ENCODE data around the gene CDC73. TPM values are rescaled to one million over a fixed set of nuclear protein-coding genes. Genes with fewer than 3 reads are reported as not detected.

The CDC73 gene
- total and polyA plus RNA-seq, 2 donors (not counting 3 experiments of a cell fraction or from before 2014, with no cell fraction given): 9.9 to 55.8 TPM

- intact Hi-C loops (cut with micrococcal nuclease) (no loop called here), dilution Hi-C loops (cut with MboI; ENCODE audit: extremely low pct_ligation_motif_present, low sequenced_read_pairs) (no loop called here)
- no peak overlapping the region for H3K4me3 ChIP-seq (replicated peaks in 1 of 3; ENCODE audit: insufficient read depth in 1 of 3, low read depth in 1 of 3, low read length in 3 of 3)
- no peaks in the 10 kb centered on the region for H3K27me3 ChIP-seq (ENCODE audit: control insufficient read depth in 2 of 2, insufficient read depth in 2 of 2, low read length in 2 of 2)
- TF ChIP-seq POLR2AphosphoS5 (IDR thresholded peaks at IDR 0.05; ENCODE audit: insufficient read depth, low read depth, low read length) (no peak), GATA2 (IDR thresholded peaks at IDR 0.05; ENCODE audit: insufficient read depth, insufficient read length, low read depth, low read length) (no peak), MYC (IDR thresholded peaks at IDR 0.05; ENCODE audit: low read depth, low read length) (no peak), JUN (IDR thresholded peaks at IDR 0.05; ENCODE audit: borderline replicate concordance, insufficient read depth, insufficient read length, low read depth) (no peak), EZH2 (IDR thresholded peaks at IDR 0.05; ENCODE audit: borderline replicate concordance, low read depth, low read length, severe bottlenecking) (no peak), POLR2A (IDR thresholded peaks at IDR 0.05; ENCODE audit: low read depth, low read length) (no peak), FOS (IDR thresholded peaks at IDR 0.05; ENCODE audit: borderline replicate concordance, insufficient read depth, low read length) (no peak)
- TF ChIP-seq, protein P1, sequence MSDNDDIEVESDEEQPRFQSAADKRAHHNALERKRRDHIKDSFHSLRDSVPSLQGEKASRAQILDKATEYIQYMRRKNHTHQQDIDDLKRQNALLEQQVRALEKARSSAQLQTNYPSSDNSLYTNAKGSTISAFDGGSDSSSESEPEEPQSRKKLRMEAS (IDR thresholded peaks at IDR 0.05; ENCODE audit: insufficient read depth, insufficient read length): no peak
- TF ChIP-seq, protein P2, sequence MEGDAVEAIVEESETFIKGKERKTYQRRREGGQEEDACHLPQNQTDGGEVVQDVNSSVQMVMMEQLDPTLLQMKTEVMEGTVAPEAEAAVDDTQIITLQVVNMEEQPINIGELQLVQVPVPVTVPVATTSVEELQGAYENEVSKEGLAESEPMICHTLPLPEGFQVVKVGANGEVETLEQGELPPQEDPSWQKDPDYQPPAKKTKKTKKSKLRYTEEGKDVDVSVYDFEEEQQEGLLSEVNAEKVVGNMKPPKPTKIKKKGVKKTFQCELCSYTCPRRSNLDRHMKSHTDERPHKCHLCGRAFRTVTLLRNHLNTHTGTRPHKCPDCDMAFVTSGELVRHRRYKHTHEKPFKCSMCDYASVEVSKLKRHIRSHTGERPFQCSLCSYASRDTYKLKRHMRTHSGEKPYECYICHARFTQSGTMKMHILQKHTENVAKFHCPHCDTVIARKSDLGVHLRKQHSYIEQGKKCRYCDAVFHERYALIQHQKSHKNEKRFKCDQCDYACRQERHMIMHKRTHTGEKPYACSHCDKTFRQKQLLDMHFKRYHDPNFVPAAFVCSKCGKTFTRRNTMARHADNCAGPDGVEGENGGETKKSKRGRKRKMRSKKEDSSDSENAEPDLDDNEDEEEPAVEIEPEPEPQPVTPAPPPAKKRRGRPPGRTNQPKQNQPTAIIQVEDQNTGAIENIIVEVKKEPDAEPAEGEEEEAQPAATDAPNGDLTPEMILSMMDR (IDR thresholded peaks at IDR 0.05; ENCODE audit: extremely low read depth in 1 of 2, insufficient read depth in 1 of 2, low read depth in 1 of 2, low read length in 2 of 2): no peak
- H2AFZ ChIP-seq (ENCODE audit: low read depth, low read length): no peak overlapping the region
- DNase-seq (ENCODE audit: low read depth, low spot score) (no peak), FAIRE-seq (no peak)
- no TSS peak for BruUV-seq (replicated peaks)
- H4K20me1 ChIP-seq (replicated peaks; ENCODE audit: control insufficient read depth, extremely low read depth, insufficient read depth, low read length): no peaks in the 10 kb centered on the region
- ChIA-PET CTCF (interaction anchor here (1.1 kb wide), 1 partner anchor 11 kb away, joined by 3 read pairs; the partner anchor contains the start of gene CDC73), POLR2A (no interaction called here)
- peaks cover 10% of the 10 kb centered on the region for H3K4me1 ChIP-seq (ENCODE audit: control insufficient read depth, extremely low read depth, insufficient read depth, low read length)
- no peak overlapping the region for H3K4me2 ChIP-seq (ENCODE audit: insufficient read depth, low read length)
- H3K9me3 ChIP-seq (replicated peaks; ENCODE audit: control insufficient read depth, insufficient read depth, low read length): no peaks in the 10 kb centered on the region
- H3K9ac ChIP-seq (replicated peaks; ENCODE audit: extremely low read depth, insufficient read depth, low read length): no peak overlapping the region
- no peaks in the 10 kb centered on the region for H3K9me1 ChIP-seq (replicated peaks; ENCODE audit: control insufficient read depth, extremely low read depth, insufficient read depth, low read length)
- H3K79me2 ChIP-seq (ENCODE audit: control insufficient read depth, insufficient read depth, low read length): no peaks in the 10 kb centered on the region
- H3K36me3 ChIP-seq (ENCODE audit: control insufficient read depth in 2 of 2, extremely low read depth in 1 of 2, insufficient read depth in 2 of 2, low read length in 2 of 2): no peaks in the 10 kb centered on the region
- no peak overlapping the region for H3K27ac ChIP-seq (ENCODE audit: insufficient read depth, low read depth, low read length)
Observed at GRCh38 chr1:193110246-193110645, 11.6 kb upstream of the CDC73 start.
